SK-N-SH (cell line): ENCODE data around the gene HS3ST1. TPM values are rescaled to one million over a fixed set of nuclear protein-coding genes. Genes with fewer than 3 reads are reported as not detected.

Experiments
- CTCF ChIA-PET: fragments of 300-600, 350-600 bp; formaldehyde crosslinking; extraction: SDS; loops from one replicate; lab custom pipeline; 2021; lab: Yijun Ruan, JAX
- POLR2A ChIA-PET: fragments of 350-600 bp; sonication (Branson Sonifier 250); formaldehyde crosslinking; extraction: SDS; loops from one replicate; lab custom pipeline; 2020; ENCODE audit warnings: antibody characterized with exemption, inconsistent platforms; lab: Yijun Ruan, JAX
- DNase-seq: peaks from one replicate; pipeline ENCODE4 v3.0.0; 2012
- H2AFZ ChIP-seq: fragments of 200-600 bp; sonication (generic); 2 replicates; pipeline ENCODE4 v1.8.1; 2016; ENCODE audit warnings: antibody characterized with exemption, mild to moderate bottlenecking, low read depth
- H3F3A ChIP-seq: fragments of 200-600 bp; sonication (generic); replicated peaks from 2 replicates; pipeline ENCODE3; 2016; ENCODE audit warnings: antibody characterized with exemption, mild to moderate bottlenecking; ENCODE audit not compliant: insufficient read depth
- H3K27ac ChIP-seq, 2 experiments: fragments of 200-500 bp in 1 of 2; fragments of 200-600 bp in 1 of 2; sonication (Bioruptor generic) in 1 of 2; sonication (generic), shearing (Covaris generic) in 1 of 2; 2 replicates each; pipeline versions ENCODE4 v1.5.1 to v1.6.1; 2014 to 2016; ENCODE audit warnings: low read depth in 2 of 2, inconsistent platforms in 1 of 2, low read length in 1 of 2, mild to moderate bottlenecking in 1 of 2, mixed read lengths in 1 of 2
- H3K27me3 ChIP-seq: fragments of 200-600 bp; sonication (generic), shearing (Covaris generic); 2 replicates; pipeline ENCODE4 v1.6.1; 2016; ENCODE audit warnings: mixed run types; ENCODE audit not compliant: insufficient read depth
- H3K36me3 ChIP-seq, 2 experiments: fragments of 200-500 bp in 1 of 2; fragments of 200-600 bp in 1 of 2; sonication (Bioruptor generic) in 1 of 2; sonication (generic) in 1 of 2; replicated peaks in 1 of 2; 2 replicates each; pipeline versions ENCODE3 to v1.5.1; 2014 to 2016; ENCODE audit warnings: low read length in 1 of 2, mild to moderate bottlenecking in 1 of 2; ENCODE audit not compliant: insufficient read depth in 2 of 2, control insufficient read depth in 1 of 2
- H3K4me1 ChIP-seq, 2 experiments: fragments of 200-500 bp in 1 of 2; fragments of 200-600 bp in 1 of 2; sonication (Bioruptor generic) in 1 of 2; sonication (generic), shearing (Covaris generic) in 1 of 2; 2 replicates each; pipeline versions ENCODE4 v1.5.1 to v1.6.1; 2014 to 2016; ENCODE audit warnings: low read depth in 1 of 2, low read length in 1 of 2, mixed run types in 1 of 2; ENCODE audit not compliant: insufficient read depth in 2 of 2, control insufficient read depth in 1 of 2
- H3K4me2 ChIP-seq: fragments of 200-600 bp; sonication (generic), shearing (Covaris generic); 2 replicates; pipeline ENCODE4 v1.6.1; 2017; ENCODE audit warnings: mixed run types
- H3K4me3 ChIP-seq, 2 experiments: fragments of 200-500 bp in 1 of 2; fragments of 200-600 bp in 1 of 2; sonication (Bioruptor generic) in 1 of 2; sonication (generic), shearing (Covaris generic) in 1 of 2; 2 replicates each; pipeline versions ENCODE4 v1.5.1 to v1.8.1; 2014 to 2016; ENCODE audit warnings: low read depth in 2 of 2, inconsistent platforms in 1 of 2, low read length in 1 of 2, mild to moderate bottlenecking in 1 of 2, mixed read lengths in 1 of 2, moderate library complexity in 1 of 2
- H3K79me2 ChIP-seq: fragments of 200-600 bp; sonication (generic); 2 replicates; pipeline ENCODE4 v1.8.1; 2017; ENCODE audit warnings: mild to moderate bottlenecking; ENCODE audit not compliant: insufficient read depth
- H3K9ac ChIP-seq: fragments of 200-600 bp; sonication (generic); 2 replicates; pipeline ENCODE4 v1.6.1; 2017; ENCODE audit warnings: mixed run types
- H3K9me2 ChIP-seq: fragments of 200-600 bp; sonication (generic); 2 replicates; pipeline ENCODE4 v1.6.1; 2017; ENCODE audit warnings: mixed run types
- H3K9me3 ChIP-seq: fragments of 200-600 bp; sonication (generic); 2 replicates; pipeline ENCODE4 v1.6.1; 2017; ENCODE audit warnings: mixed run types, mild to moderate bottlenecking, moderate library complexity
- H4K20me1 ChIP-seq: fragments of 200-600 bp; sonication (generic); 2 replicates; pipeline ENCODE4 v1.6.1; 2017; ENCODE audit warnings: mild to moderate bottlenecking, mixed run types; ENCODE audit not compliant: insufficient read depth
- EP300 ChIP-seq, 2 experiments: IDR thresholded peaks; 2 replicates each; pipeline versions ENCODE4 v1.4.0 to v1.6.1; 2012; ENCODE audit warnings: borderline replicate concordance in 1 of 2, low read depth in 1 of 2, low read length in 1 of 2
- FOXM1 ChIP-seq: IDR thresholded peaks from 2 replicates; pipeline ENCODE4 v1.4.0; 2012; ENCODE audit warnings: low read depth, mild to moderate bottlenecking
- GABPA ChIP-seq: IDR thresholded peaks from 2 replicates; pipeline ENCODE4 v1.4.0; 2012; ENCODE audit warnings: low read depth, mild to moderate bottlenecking
- SIN3A ChIP-seq: IDR thresholded peaks from 2 replicates; pipeline ENCODE4 v1.6.1; 2012; ENCODE audit warnings: low read depth, mild to moderate bottlenecking, low read length, moderate library complexity, borderline replicate concordance
- ZBTB33 ChIP-seq: IDR thresholded peaks from 2 replicates; pipeline ENCODE4 v1.4.0; 2012; ENCODE audit warnings: low read depth, borderline replicate concordance
- WGBS: methylation state at CpG from one replicate; pipeline ENCODE4 v1.1.6; 2017; ENCODE audit warnings: low lambda C conversion rate; 5-methylcytosine and 5-hydroxymethylcytosine counted together
- polyA plus RNA-seq, 3 experiments: library from polyadenylated mRNA; depleted of rRNA; stranded (reverse); fragments of >200 nt; gene quantifications; 2 replicates each; pipeline ENCODE4 v1.2.3, GENCODE V29; 2012
- TF ChIP-seq, protein P1 (sequence below): IDR thresholded peaks from 2 replicates; pipeline ENCODE4 v1.4.0; 2012; ENCODE audit warnings: low read depth

The HS3ST1 gene
- polyA plus RNA-seq, 1 of the 3 experiments (the other 2 are of a cell fraction) = not detected

GRCh38 chr4:11418610-11419009 is 10.1 kb downstream of the HS3ST1 start:
- POLR2A ChIA-PET = no interaction called here
- Histone ChIP-seq H3K4me1 (no peaks in the 10 kb centered on the region), H3K9me2 (no peaks in the 10 kb centered on the region), H3K9ac (no peak overlapping the region), H3K4me2 (no peak overlapping the region), H3K4me3 (no peak overlapping the region), H3K27ac (no peak overlapping the region), H3K27me3 (no peaks in the 10 kb centered on the region), H3K9me3 (no peaks in the 10 kb centered on the region), H3K79me2 (no peaks in the 10 kb centered on the region), H4K20me1 (no peaks in the 10 kb centered on the region), H3K36me3 (no peaks in the 10 kb centered on the region), H2AFZ (no peak overlapping the region), H3F3A (no peaks in the 10 kb centered on the region)
- TF ChIP-seq SIN3A = no peak
- no peak for TF ChIP-seq EP300 (IDR thresholded peaks at IDR 0.05; ENCODE audit: borderline replicate concordance in 1 of 2, low read depth in 1 of 2, low read length in 1 of 2)
- TF ChIP-seq ZBTB33 = no peak
- TF ChIP-seq, protein P1, sequence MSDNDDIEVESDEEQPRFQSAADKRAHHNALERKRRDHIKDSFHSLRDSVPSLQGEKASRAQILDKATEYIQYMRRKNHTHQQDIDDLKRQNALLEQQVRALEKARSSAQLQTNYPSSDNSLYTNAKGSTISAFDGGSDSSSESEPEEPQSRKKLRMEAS = no peak
- no peak for TF ChIP-seq GABPA
- TF ChIP-seq FOXM1 = no peak
- no peak for DNase-seq
- CTCF ChIA-PET = interaction anchor here (0.9 kb wide), 1 partner anchor 11 kb away, joined by 3 read pairs; no protein-coding TSS in a partner anchor

DNA sequence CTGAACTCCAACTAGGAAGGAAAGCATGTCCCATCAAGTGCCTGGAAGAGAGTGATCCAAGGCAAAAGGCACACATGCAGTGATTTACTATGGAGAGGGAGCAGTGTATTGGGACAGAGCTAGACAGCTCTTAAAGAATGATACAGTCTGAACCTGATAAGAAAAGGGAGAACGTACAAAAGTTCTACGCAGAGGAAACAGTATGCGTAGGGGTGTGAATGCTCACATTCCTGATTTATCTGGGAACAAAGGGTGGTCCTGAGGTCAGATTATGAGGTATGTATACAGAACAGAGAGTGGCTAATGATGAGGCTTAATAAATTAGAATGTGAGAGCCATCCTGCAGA is 12.0 kb downstream of the HS3ST1 start:
- H3K9me3 ChIP-seq = no peaks in the 10 kb centered on the region

More for the DNA sequence above, 12.0 kb downstream of the HS3ST1 start:
- Histone ChIP-seq H3K27ac (no peak overlapping the region), H3K4me3 (no peak overlapping the region), H3F3A (no peaks in the 10 kb centered on the region), H2AFZ (no peak overlapping the region), H3K36me3 (no peaks in the 10 kb centered on the region), H3K9me2 (no peaks in the 10 kb centered on the region), H3K9ac (no peak overlapping the region), H3K79me2 (no peaks in the 10 kb centered on the region), H3K4me1 (no peaks in the 10 kb centered on the region), H3K4me2 (no peak overlapping the region), H3K27me3 (no peaks in the 10 kb centered on the region), H4K20me1 (no peaks in the 10 kb centered on the region)
- no peak for DNase-seq
- ChIA-PET CTCF (no interaction called here), POLR2A (no interaction called here)
- 37% methylated on average over 3 of the region's 3 CpGs for WGBS
- TF ChIP-seq ZBTB33 = no peak
